ENCODE data around the gene IL19. TPM values are rescaled to one million over a fixed set of nuclear protein-coding genes. Genes with fewer than 3 reads are reported as not detected.

The IL19 gene
- polyA plus RNA-seq, 1 experiment = 0.07 TPM

DNA sequence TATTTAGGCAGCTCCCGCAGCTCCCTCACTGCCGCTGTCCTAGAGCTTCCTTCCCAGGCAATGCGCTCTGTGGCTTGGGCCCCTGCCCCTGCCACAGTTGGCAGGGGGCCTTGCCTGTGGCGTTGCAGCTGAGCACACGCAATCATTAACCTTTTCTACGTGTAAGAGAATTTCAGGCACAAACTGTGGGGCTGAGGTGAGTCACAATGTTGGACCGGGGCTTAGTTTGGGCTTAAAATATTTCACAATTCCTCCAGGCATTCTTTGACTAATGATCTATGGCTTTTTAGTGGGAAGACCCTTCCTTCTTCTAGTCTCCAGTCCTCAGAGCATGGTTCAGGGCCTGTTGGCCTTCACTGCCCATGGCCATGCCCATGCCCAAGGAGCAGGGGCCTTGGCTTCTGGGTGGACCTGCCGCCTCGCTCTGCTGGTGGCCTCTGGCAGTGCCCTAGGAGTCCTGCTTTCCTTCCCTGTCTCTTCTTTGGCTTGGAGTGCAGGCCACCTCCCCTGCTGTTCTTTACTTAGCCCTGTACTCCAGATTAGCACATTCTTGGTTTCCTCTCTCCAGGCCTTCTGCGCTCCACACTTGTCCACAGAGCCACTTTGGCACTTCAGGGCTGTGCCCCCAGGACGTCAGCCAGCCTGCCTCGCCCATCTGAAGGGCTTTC lies 46.6 kb upstream of the IL19 start:
- H3K27ac ChIP-seq (ENCODE audit: low read depth, low read length) = peak overlapping the region; percentile 66
- H3K9me3 ChIP-seq (ENCODE audit: control insufficient read depth, insufficient read depth, low read length) = no peaks in the 10 kb centered on the region

GRCh38 chr1:206725109-206725963 lies 45.2 kb upstream of the IL19 start:
- ChIA-PET POLR2A (interaction anchor here (0.7 kb wide), 1 partner anchor 190 kb away, joined by 3 read pairs; no protein-coding TSS in a partner anchor), CTCF (interaction anchor here (0.6 to 5.5 kb wide), 37 partner anchors 10 to 322 kb away, joined by 3 to 88 read pairs (median 5); partner anchors contain the start of genes DYRK3 and IL20)
- no peak overlapping the region for H3K4me3 ChIP-seq (ENCODE audit: low read depth, low read length)
- DNase-seq (ENCODE audit: low read depth, low spot score) = no peak
- H3K27ac ChIP-seq (ENCODE audit: low read depth, low read length) = no peak overlapping the region
- TF ChIP-seq, protein P1, sequence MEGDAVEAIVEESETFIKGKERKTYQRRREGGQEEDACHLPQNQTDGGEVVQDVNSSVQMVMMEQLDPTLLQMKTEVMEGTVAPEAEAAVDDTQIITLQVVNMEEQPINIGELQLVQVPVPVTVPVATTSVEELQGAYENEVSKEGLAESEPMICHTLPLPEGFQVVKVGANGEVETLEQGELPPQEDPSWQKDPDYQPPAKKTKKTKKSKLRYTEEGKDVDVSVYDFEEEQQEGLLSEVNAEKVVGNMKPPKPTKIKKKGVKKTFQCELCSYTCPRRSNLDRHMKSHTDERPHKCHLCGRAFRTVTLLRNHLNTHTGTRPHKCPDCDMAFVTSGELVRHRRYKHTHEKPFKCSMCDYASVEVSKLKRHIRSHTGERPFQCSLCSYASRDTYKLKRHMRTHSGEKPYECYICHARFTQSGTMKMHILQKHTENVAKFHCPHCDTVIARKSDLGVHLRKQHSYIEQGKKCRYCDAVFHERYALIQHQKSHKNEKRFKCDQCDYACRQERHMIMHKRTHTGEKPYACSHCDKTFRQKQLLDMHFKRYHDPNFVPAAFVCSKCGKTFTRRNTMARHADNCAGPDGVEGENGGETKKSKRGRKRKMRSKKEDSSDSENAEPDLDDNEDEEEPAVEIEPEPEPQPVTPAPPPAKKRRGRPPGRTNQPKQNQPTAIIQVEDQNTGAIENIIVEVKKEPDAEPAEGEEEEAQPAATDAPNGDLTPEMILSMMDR (IDR thresholded peaks at IDR 0.05; ENCODE audit: low read depth, low read length) = peak; percentile 75
- no peaks in the 10 kb centered on the region for H3K9me3 ChIP-seq (ENCODE audit: control insufficient read depth, insufficient read depth, low read length)
- no peaks in the 10 kb centered on the region for H3K27me3 ChIP-seq (ENCODE audit: control insufficient read depth, insufficient read depth, low read length)

More for the DNA sequence above, 46.6 kb upstream of the IL19 start:
- TF ChIP-seq, protein P1 (IDR thresholded peaks at IDR 0.05; ENCODE audit: low read depth, low read length) = no peak
- Histone ChIP-seq H3K27me3 (ENCODE audit: control insufficient read depth, insufficient read depth, low read length) (no peaks in the 10 kb centered on the region), H3K4me3 (ENCODE audit: low read depth, low read length) (no peak overlapping the region)
- ChIA-PET POLR2A (no interaction called here), CTCF (interaction anchor here (0.7 to 5.5 kb wide), 6 partner anchors 11 to 259 kb away, joined by 3 to 88 read pairs (median 36); no protein-coding TSS in a partner anchor)
- DNase-seq (ENCODE audit: low read depth, low spot score) = no peak

GRCh38 chr1:206727981-206728696 lies 42.4 kb upstream of the IL19 start:
- POLR2A ChIA-PET = no interaction called here
- Histone ChIP-seq H3K9me3 (ENCODE audit: control insufficient read depth, insufficient read depth, low read length) (no peaks in the 10 kb centered on the region), H3K4me3 (ENCODE audit: low read depth, low read length) (no peak overlapping the region)

GRCh38 chr1:206728697-206728987 lies 41.9 kb upstream of the IL19 start:
- H3K27me3 ChIP-seq (ENCODE audit: control insufficient read depth, insufficient read depth, low read length) = no peaks in the 10 kb centered on the region
- CTCF ChIA-PET = interaction anchor here (0.5 to 4.0 kb wide), 3 partner anchors 79 to 253 kb away, joined by 3 to 37 read pairs (median 7); no protein-coding TSS in a partner anchor
- TF ChIP-seq, protein P1 (IDR thresholded peaks at IDR 0.05; ENCODE audit: low read depth, low read length) = no peak
- H3K9me3 ChIP-seq (ENCODE audit: control insufficient read depth, insufficient read depth, low read length) = no peaks in the 10 kb centered on the region
- no peak overlapping the region for H3K4me3 ChIP-seq (ENCODE audit: low read depth, low read length)
- no peak overlapping the region for H3K27ac ChIP-seq (ENCODE audit: low read depth, low read length)
- no peak for DNase-seq (ENCODE audit: low read depth, low spot score)
- POLR2A ChIA-PET = no interaction called here

More at GRCh38 chr1:206727981-206728696, 42.4 kb upstream of the IL19 start:
- no peak for DNase-seq (ENCODE audit: low read depth, low spot score)
- CTCF ChIA-PET = interaction anchor here (0.5 to 4.0 kb wide), 5 partner anchors 79 to 254 kb away, joined by 3 to 37 read pairs (median 12); partner anchors contain the start of gene DYRK3
- no peak overlapping the region for H3K27ac ChIP-seq (ENCODE audit: low read depth, low read length)
- no peaks in the 10 kb centered on the region for H3K27me3 ChIP-seq (ENCODE audit: control insufficient read depth, insufficient read depth, low read length)
- TF ChIP-seq, protein P1 (IDR thresholded peaks at IDR 0.05; ENCODE audit: low read depth, low read length) = no peak
